Mesenchymal stem cell (in vitro differentiated cells and primary cell): Measurements from ENCODE around the gene ZBTB7B.

Source experiments
- DNase-seq: peaks from one replicate; pipeline ENCODE4 v3.0.0-alpha.2; 2013
- H2AFZ ChIP-seq: one replicate; pipeline ENCODE4 v1.6.1; 2013; ENCODE audit warnings: low read depth, mild to moderate bottlenecking, control low read depth, inconsistent platforms, low read length, moderate library complexity
- H2AK5ac ChIP-seq: 2 replicates; pipeline ENCODE4 v1.6.1; 2013; ENCODE audit warnings: low read length, moderate library complexity, mild to moderate bottlenecking, inconsistent platforms; ENCODE audit not compliant: severe bottlenecking
- H2BK120ac ChIP-seq: one replicate; pipeline ENCODE4 v1.6.1; 2013; ENCODE audit warnings: low read depth, mild to moderate bottlenecking, inconsistent platforms, low read length, moderate library complexity
- H2BK12ac ChIP-seq, 2 experiments: one replicate each; pipeline ENCODE4 v1.6.1; 2013; ENCODE audit warnings: inconsistent platforms in 2 of 2, low read length in 2 of 2, mild to moderate bottlenecking in 2 of 2, moderate library complexity in 2 of 2, control low read depth in 1 of 2
- H2BK15ac ChIP-seq: one replicate; pipeline ENCODE4 v1.6.1; 2013; ENCODE audit warnings: mild to moderate bottlenecking, low read depth, inconsistent platforms; ENCODE audit not compliant: poor library complexity, severe bottlenecking
- H2BK5ac ChIP-seq: 2 replicates; pipeline ENCODE4 v1.6.1; 2013; ENCODE audit warnings: low read depth, mild to moderate bottlenecking, low read length, control low read depth, inconsistent platforms; ENCODE audit not compliant: poor library complexity, severe bottlenecking
- H3K14ac ChIP-seq, 2 experiments: one replicate each; pipeline ENCODE4 v1.6.1; 2013; ENCODE audit warnings: inconsistent platforms in 2 of 2, low read length in 2 of 2, control low read depth in 1 of 2, mild to moderate bottlenecking in 1 of 2, moderate library complexity in 1 of 2
- H3K18ac ChIP-seq, 2 experiments: one replicate each; pipeline ENCODE4 v1.6.1; 2013; ENCODE audit warnings: inconsistent platforms in 2 of 2, low read length in 2 of 2, control low read depth in 1 of 2, low read depth in 1 of 2, mild to moderate bottlenecking in 1 of 2
- H3K23ac ChIP-seq, 2 experiments: one replicate each; pipeline ENCODE4 v1.6.1; 2013; ENCODE audit warnings: inconsistent platforms in 2 of 2, low read length in 2 of 2, mild to moderate bottlenecking in 2 of 2, moderate library complexity in 2 of 2, control low read depth in 1 of 2
- H3K27ac ChIP-seq: 2 replicates; pipeline ENCODE4 v1.5.1; 2013; ENCODE audit warnings: mild to moderate bottlenecking, moderate library complexity, low read length, control low read depth, inconsistent platforms; ENCODE audit not compliant: poor library complexity, severe bottlenecking
- H3K27me3 ChIP-seq, 2 experiments: 2 replicates each; pipeline versions ENCODE4 v1.6.1 to v1.7.0; 2013; ENCODE audit warnings: low read length in 2 of 2, mild to moderate bottlenecking in 2 of 2, moderate library complexity in 2 of 2, control low read depth in 1 of 2, inconsistent platforms in 1 of 2; ENCODE audit not compliant: control insufficient read depth in 1 of 2, insufficient read depth in 1 of 2
- H3K36me3 ChIP-seq, 2 experiments: 2 replicates each; pipeline versions ENCODE4 v1.6.1 to v1.7.0; 2013; ENCODE audit warnings: low read length in 2 of 2, control low read depth in 1 of 2, inconsistent platforms in 1 of 2, low read depth in 1 of 2, mild to moderate bottlenecking in 1 of 2; ENCODE audit not compliant: insufficient read depth in 2 of 2, control insufficient read depth in 1 of 2
- H3K4ac ChIP-seq, 2 experiments: one replicate each; pipeline ENCODE4 v1.6.1; 2013; ENCODE audit warnings: inconsistent platforms in 2 of 2, low read length in 2 of 2, mild to moderate bottlenecking in 2 of 2, moderate library complexity in 2 of 2, control low read depth in 1 of 2, low read depth in 1 of 2
- H3K4me1 ChIP-seq: 2 replicates; pipeline ENCODE4 v1.6.1; 2013; ENCODE audit warnings: low read depth, low read length, control low read depth; ENCODE audit not compliant: control insufficient read depth, insufficient read depth
- H3K4me2 ChIP-seq: 2 replicates; pipeline ENCODE4 v1.6.1; 2013; ENCODE audit warnings: low read length, mild to moderate bottlenecking, inconsistent platforms; ENCODE audit not compliant: poor library complexity, severe bottlenecking
- H3K4me3 ChIP-seq, 2 experiments: 2 replicates each; pipeline versions ENCODE4 v1.5.1 to v1.7.0; 2013; ENCODE audit warnings: low read length in 2 of 2, mild to moderate bottlenecking in 2 of 2, control low read depth in 1 of 2, low read depth in 1 of 2; ENCODE audit not compliant: insufficient read depth in 1 of 2
- H3K79me1 ChIP-seq: replicated peaks from 2 replicates; pipeline ENCODE4 v1.6.1; 2013; ENCODE audit warnings: mild to moderate bottlenecking, control low read depth, low read length, inconsistent platforms; ENCODE audit not compliant: poor library complexity, severe bottlenecking
- H3K9ac ChIP-seq: 2 replicates; pipeline ENCODE4 v1.7.0; 2013; ENCODE audit warnings: mild to moderate bottlenecking, low read length, moderate library complexity
- H3K9me3 ChIP-seq: 2 replicates; pipeline ENCODE4 v1.7.0; 2013; ENCODE audit warnings: mild to moderate bottlenecking, low read length; ENCODE audit not compliant: control insufficient read depth
- H4K8ac ChIP-seq: one replicate; pipeline ENCODE4 v1.6.1; 2013; ENCODE audit warnings: inconsistent platforms, mild to moderate bottlenecking, low read length, moderate library complexity
- H4K91ac ChIP-seq: one replicate; pipeline ENCODE4 v1.6.1; 2013; ENCODE audit warnings: mild to moderate bottlenecking, low read length, inconsistent platforms
- whole genome bisulfite sequencing: methylation state at CpG from one replicate; pipeline ENCODE4 v1.1.7; 2013; ENCODE audit warnings: mixed read lengths; 5-methylcytosine and 5-hydroxymethylcytosine counted together

ZBTB7B gene

DNA sequence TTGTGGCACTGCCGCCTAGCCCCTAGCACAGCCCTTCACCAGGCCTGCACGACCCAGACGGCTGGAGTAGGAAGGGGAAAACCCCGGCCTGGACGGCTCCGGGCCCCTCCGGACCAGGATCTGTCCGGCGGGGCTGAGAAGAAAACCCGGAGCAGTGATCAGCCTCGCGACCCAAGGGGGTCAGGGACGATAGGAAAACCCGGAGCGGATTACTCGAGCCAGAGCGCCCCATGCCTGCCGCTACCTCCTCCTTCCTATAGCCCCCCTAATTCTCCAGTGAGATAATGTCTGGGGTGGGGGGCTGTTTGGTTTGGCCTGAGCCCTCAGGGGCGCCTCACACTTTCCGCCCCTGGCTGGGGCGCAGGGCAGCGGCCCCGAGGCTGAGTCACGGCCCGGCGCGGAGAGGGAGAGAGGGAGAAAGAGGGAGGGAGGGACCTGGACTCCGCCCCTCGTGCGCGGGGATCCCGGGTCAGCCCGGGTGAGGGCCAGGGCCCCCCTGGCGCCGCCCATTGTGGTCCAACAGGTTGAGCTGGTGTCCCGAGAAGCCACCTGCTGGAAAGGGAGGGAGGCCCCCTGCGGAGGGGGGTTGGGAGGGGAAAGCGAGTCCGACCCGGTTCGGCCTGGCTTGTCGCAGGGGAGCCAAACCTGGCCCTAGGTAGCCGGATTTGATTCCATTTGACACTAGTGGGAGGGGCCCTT, 1.7 kb upstream of the ZBTB7B start:
- Histone ChIP-seq H3K36me3 (peaks cover 0 to 4% of the 10 kb centered on the region in 2 experiments), H2BK120ac (peak overlapping the region; percentile 23), H3K27ac (peak overlapping the region; percentile 97), H2AK5ac (peak overlapping the region; percentile 53), H2BK12ac (peak overlapping the region; percentile 19 to 94), H3K4me3 (peak overlapping the region; percentile 74 to 87), H3K18ac (peak overlapping the region; percentile 91 to 98), H3K4me1 (peaks cover 35% of the 10 kb centered on the region), H4K8ac (peak overlapping the region; percentile 94), H2BK5ac (peak overlapping the region; percentile 84), H3K79me1 (peaks cover 8% of the 10 kb centered on the region), H3K14ac (peak overlapping the region in 1 of 2 experiments; percentile 68), H2AFZ (no peak overlapping the region), H4K91ac (peak overlapping the region; percentile 95), H3K9me3 (no peaks in the 10 kb centered on the region), H3K9ac (peak overlapping the region; percentile 88), H3K4me2 (peak overlapping the region; percentile 93), H2BK15ac (peak overlapping the region; percentile 92), H3K23ac (peak overlapping the region in 1 of 2 experiments; percentile 36), H3K27me3 (no peaks in the 10 kb centered on the region), H3K4ac (peak overlapping the region; percentile 89 to 91)
- 0% methylated on average over 25 of the region's 43 CpGs for WGBS
- DNase-seq, result peak; percentile 94

DNA sequence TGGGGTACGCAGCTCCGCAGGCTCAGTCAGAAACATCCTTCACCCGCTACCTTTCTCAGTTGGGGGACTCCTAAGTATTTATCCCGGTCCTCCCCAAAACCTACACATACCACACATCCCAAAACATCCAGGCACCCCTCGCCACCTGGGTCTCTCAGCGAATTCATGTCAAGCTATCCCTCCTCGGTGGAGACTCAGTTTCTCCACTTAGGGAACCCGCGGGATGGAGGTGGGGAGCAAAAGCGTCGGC, 1.3 kb upstream of the ZBTB7B start:
- Histone ChIP-seq H3K4me1 (peaks cover 36% of the 10 kb centered on the region), H4K8ac (peak overlapping the region; percentile 87), H4K91ac (peak overlapping the region; percentile 85), H3K27ac (peak overlapping the region; percentile 93), H3K9me3 (no peaks in the 10 kb centered on the region), H3K18ac (peak overlapping the region; percentile 88 to 98), H2BK120ac (peak overlapping the region; percentile 77), H3K79me1 (peaks cover 8% of the 10 kb centered on the region), H3K23ac (peak overlapping the region in 1 of 2 experiments; percentile 36), H3K14ac (peak overlapping the region in 1 of 2 experiments; percentile 68), H2AFZ (no peak overlapping the region), H2AK5ac (peak overlapping the region; percentile 53), H2BK5ac (peak overlapping the region; percentile 92), H3K4me3 (peak overlapping the region; percentile 74 to 87), H3K36me3 (peaks cover 0 to 8% of the 10 kb centered on the region in 2 experiments), H2BK12ac (peak overlapping the region; percentile 72 to 94), H3K4me2 (peak overlapping the region; percentile 93), H3K4ac (peak overlapping the region in 1 of 2 experiments; percentile 89), H3K27me3 (no peaks in the 10 kb centered on the region), H3K9ac (peak overlapping the region; percentile 88), H2BK15ac (peak overlapping the region; percentile 92)
- no peak for DNase-seq
- WGBS, result 0% methylated on average over 11 of the region's 11 CpGs

- Histone ChIP-seq H3K27me3 (no peaks in the 10 kb centered on the region), H4K91ac (peak overlapping the region; percentile 85), H3K4me3 (peak overlapping the region; percentile 74 to 87), H3K36me3 (peaks cover 2 to 13% of the 10 kb centered on the region in 2 experiments), H2BK12ac (peak overlapping the region; percentile 72 to 94), H3K27ac (peak overlapping the region; percentile 93), H3K23ac (no peak overlapping the region), H3K14ac (peak overlapping the region in 1 of 2 experiments; percentile 76), H2AK5ac (peak overlapping the region; percentile 53), H2BK15ac (peak overlapping the region; percentile 87), H3K9ac (peak overlapping the region; percentile 88), H3K4me1 (peaks cover 36% of the 10 kb centered on the region), H2AFZ (no peak overlapping the region), H3K9me3 (no peaks in the 10 kb centered on the region), H3K18ac (peak overlapping the region; percentile 88 to 98), H3K4me2 (peak overlapping the region; percentile 93), H4K8ac (peak overlapping the region; percentile 94), H3K4ac (peak overlapping the region in 1 of 2 experiments; percentile 89), H2BK5ac (peak overlapping the region; percentile 92), H3K79me1 (peaks cover 10% of the 10 kb centered on the region), H2BK120ac (peak overlapping the region; percentile 77)
- WGBS, result under 1% methylated on average over 36 of the region's 38 CpGs
- DNase-seq, result peak; percentile 99
Measured at GRCh38 chr1:155001675-155002463, 733 bp upstream of the ZBTB7B start.
